Activated CD4-positive, alpha-beta T cell treated with anti-CD3 and anti-CD28 coated beads for 1 hour (primary cell): ENCODE results near the gene TMEM45A.
"Not testable (repeated sequence)": the region's sequence is repeated elsewhere in the genome, so short reads cannot be mapped to it uniquely, and the experiment has no call there.

Experiments
- DNase-seq: peaks from one replicate; pipeline ENCODE4 v3.0.0-alpha.2; 2020

The TMEM45A gene, protein sequence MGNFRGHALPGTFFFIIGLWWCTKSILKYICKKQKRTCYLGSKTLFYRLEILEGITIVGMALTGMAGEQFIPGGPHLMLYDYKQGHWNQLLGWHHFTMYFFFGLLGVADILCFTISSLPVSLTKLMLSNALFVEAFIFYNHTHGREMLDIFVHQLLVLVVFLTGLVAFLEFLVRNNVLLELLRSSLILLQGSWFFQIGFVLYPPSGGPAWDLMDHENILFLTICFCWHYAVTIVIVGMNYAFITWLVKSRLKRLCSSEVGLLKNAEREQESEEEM

DNA sequence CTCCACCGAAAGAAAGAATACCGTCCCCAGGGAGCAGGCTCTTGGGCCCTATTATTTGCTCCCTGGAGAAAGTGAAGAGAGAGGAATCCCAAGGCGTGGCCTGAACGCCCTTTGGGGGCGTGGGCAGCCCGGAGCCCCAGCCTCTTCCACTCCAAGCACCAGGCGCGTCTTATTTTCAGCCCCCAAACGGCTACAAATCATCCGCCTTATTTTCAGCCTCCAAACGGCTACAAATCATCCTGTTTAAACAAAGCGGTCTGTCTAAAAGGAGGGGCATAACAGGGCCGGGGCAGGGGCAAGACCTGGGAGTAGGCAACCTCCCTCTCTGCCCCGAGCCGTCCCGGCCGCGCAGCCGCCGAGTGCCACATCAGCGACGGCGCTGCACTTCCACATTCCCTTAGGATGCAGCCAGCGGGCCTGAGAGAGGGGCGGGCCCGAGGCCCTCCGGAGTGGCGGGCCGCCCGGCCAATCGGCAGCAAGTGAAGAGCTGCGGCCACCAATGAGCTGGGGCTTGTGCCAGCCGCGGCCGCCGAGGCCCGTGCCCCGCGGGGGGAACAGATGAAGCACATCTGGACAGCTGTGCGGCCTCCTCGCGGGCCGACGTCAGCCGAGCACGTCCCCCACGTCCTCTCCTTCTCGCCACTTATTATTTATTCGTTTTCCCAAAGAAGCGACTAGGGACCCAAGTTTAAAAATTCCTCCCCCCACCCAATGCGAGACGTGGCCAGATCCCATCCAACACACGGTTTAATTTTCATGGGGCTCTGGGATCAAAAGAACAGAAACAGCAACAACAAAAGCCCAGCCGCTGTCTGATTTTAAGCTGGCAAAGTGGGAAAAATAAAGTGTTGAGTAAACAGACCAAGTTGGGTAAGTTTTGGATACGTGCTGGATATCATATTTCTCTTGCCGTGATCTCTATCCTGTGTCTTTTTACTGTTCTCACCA is at the start of gene TMEM45A:
TMEM45A (plus strand) TSS at position 561 of the 948 bp plus-strand sequence. CDS start 62,593 bp downstream, outside the sequence.
- DNase-seq = peak; percentile 62

DNA sequence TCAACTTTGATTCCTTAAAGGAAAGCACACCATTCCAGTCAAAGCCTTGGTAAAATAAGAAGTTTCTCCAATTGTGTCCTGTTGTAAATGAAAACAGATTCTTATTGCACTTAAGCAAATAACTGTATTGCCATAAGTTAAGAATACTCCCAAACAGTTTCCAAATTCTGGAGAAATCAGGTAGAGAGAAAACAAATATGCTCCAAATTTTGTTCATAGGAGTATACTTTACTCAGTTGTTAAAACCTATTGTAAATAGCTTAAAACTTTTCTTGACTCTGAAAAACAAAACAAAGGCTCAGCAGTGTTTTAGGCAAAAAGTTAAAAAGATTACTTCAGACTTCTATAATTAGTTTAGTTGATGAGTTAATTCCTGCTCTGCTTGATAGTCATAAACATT is 48.7 kb upstream of the TMEM45A start:
- no peak for DNase-seq

DNA sequence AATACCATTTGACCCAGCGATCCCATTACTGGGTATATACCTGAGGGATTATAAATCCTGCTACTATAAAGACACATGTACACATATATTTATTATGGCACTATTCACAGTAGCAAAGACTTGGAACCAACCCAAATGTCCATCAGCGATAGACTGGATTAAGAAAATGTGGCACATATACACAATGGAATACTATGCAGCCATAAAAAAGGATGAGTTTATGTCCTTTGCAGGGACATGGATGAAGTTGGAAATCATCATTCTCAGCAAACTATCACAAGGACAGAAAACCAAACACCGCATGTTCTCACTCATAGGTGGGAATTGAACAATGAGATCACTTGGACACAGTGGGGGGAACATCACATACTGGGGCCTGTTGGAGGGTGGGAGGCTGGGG is 45.4 kb upstream of the TMEM45A start:
- DNase-seq = not testable (repeated sequence)

DNA sequence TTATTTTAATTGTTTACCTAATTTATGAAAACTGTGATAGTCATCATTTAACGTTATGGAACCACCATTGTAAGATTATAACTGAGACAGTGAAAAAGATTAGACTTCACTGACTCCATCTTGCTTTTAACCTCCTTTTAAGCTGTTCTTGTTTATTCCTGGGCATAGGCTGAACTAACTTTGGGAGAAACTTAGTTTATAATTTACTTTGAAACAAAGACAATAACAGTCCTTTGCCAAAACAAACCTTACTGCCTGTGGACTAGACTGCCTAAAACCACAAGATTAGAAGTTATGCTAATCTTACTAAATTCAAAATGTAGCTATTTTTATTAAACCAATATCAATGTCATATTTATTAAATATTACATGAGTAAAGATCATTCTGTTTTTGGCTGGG is 44.3 kb upstream of the TMEM45A start:
- DNase-seq = no peak

DNA sequence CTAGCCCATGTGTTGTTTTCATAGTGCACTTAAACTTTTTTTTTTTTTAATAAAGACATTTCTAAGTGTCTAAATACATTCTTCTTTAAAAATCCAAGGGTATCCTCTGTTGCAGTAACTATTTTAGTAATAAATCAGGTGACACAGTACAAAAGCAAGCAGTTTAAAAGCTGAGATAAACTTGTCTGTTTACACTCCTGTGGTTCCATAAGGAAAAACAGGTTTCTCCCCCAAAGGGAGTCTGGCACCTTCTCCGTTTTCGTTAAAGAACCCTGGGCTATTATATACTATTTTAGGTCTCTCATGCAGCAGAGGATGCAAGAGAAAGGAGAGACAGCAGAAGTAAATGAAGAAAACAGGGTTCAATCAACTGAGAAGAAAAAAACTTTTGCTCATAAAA is 43.2 kb upstream of the TMEM45A start:
- no peak for DNase-seq

DNA sequence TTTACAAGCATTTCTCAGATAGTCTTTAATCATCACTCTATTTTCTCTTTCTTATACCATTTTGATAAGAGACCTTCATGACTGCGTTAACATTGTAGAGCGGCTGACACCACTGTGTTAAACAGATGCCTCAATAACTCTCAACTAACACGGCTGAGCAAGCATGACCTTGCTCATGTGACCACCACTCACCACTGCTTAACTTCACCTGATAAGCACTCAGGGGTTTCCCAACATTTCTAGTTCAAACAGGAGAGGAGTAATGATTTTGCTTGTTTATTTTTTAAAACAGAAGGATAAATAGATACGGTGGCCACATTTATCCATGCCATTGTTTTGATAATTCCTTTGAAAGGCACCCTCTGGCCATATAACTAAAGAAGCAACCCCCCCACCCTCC is 37.7 kb upstream of the TMEM45A start:
- no peak for DNase-seq

DNA sequence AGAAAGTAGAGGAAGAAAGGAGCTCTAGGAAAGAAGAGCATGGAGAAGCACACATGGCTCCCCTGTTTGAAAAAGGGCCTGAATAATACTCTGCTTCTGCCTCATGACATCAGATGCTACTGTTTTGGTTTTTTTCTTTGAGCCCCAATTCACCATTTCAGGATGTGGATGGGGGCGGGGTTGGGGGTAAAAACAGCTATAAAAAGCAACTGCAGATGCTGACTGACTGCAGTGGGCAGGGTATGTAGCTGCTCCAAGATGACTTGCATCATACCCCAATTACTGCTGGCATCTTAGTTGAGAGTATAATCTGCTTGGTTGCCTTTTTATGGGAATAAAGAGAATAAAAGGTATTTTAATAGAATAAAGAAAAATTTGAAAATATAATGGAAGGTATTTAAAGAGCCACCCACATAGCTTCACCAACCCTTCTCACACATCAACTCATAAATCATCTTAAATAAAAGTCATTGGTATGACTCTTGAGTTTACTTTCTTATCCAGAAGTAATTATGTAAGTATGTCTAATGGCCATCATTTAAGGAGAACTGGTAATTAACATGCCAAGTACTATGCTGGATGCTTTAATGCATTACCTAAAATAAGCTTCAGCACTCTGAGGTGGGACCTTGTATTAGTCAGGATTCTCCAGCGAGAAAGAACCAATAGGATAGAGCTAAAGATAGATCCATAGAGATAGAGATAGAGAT is 36.4 kb upstream of the TMEM45A start:
- no peak for DNase-seq

DNA sequence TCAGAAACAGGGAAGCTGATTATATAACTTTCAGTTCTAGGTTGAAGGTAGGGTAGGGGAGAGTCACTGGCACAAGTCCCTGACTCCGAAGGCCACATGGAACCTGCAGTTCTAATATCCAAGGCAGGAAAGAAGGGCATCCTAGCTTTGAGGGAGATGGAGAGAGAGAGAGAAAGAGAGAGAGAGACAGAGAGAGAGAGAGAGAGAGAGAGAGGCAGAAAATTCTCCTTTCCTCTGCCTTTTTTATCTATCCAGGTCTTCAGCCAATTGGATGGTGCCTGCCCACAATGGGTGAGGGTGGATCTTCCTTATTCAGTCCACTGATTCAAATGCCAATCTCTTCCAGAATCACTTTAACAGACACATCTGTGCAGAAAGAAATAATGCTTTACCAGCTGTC is 35.7 kb upstream of the TMEM45A start:
- no peak for DNase-seq

DNA sequence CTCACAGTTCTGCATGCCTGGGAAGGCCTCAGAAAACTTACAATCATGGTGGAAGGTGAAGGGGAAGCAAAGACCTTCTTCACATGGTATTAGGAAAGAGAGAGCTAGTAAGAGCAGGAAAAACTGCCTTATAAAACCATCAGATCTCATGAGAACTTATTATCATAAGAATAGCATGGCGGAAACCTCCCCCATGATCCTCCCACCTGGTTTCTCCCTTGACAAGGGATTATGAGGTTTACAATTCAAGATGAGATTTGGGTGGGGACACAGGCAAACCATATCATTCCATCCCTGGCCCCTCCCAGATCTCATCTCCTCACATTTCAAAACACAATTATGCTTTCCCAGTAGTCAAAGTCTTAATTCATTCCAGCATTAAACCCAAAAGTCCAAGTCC is 34.6 kb upstream of the TMEM45A start:
- DNase-seq = no peak

DNA sequence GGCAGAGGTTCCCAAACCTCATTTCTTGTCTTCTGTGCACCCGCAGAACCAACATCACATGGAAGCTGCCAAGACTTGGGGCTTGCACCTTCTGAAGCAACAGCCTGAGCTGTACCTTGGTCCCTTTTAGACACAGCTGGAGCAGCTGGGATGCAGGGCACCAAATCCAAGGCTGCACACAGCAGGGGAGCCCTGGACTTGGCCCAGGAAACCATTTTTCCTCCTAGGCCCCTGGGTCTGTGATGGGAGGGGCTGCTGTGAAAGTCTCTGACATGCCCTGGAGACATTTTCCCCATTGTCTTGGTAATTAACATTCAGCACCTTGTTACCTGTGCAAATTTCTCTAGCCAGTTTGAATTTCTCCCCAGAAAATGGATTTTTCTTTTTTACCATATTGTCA is 33.6 kb upstream of the TMEM45A start:
- DNase-seq = no peak

DNA sequence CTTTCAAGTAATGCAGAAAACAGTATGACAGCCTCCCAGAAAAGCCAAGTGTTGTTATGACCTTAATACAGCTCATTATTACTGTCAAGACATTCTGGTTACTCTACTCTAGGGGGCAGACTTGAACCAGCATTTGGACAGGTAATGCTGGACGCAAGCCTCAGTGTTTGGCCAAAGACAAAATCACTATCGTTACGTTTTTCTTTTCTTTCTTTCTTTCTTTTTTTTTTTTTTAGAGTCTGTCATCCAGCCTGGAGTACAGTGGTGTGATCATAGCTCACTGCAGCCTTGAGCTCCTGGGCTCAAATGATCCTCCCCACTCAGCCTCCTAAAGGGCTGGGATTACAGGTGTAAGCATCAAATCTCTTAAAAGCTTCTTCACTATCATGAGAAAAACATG is 29.4 kb upstream of the TMEM45A start:
- no peak for DNase-seq

DNA sequence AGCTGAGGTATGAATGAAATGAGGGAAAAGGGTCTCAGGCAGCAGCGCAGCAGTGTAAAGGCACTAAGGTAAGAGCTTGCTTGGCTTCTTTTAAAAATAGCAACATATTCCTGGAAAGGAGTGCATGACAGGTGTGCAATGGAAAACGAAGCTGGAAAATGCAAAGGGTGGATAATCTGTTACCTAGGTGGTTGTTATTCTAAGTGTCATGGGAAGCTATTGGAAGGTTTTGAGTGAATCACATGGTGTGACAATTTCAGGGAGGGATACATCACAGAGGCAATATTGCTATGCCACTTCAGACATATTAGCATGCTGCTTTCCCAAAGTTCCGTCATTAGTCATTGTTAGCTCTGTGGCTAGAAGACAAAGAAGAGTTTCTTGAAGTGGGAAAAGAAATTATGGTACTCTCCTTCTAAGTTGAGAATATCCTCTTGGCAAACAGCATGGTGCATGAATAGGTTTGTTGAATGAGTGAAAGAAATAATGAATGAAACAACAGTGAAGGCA is 28.7 kb upstream of the TMEM45A start:
- no peak for DNase-seq

DNA sequence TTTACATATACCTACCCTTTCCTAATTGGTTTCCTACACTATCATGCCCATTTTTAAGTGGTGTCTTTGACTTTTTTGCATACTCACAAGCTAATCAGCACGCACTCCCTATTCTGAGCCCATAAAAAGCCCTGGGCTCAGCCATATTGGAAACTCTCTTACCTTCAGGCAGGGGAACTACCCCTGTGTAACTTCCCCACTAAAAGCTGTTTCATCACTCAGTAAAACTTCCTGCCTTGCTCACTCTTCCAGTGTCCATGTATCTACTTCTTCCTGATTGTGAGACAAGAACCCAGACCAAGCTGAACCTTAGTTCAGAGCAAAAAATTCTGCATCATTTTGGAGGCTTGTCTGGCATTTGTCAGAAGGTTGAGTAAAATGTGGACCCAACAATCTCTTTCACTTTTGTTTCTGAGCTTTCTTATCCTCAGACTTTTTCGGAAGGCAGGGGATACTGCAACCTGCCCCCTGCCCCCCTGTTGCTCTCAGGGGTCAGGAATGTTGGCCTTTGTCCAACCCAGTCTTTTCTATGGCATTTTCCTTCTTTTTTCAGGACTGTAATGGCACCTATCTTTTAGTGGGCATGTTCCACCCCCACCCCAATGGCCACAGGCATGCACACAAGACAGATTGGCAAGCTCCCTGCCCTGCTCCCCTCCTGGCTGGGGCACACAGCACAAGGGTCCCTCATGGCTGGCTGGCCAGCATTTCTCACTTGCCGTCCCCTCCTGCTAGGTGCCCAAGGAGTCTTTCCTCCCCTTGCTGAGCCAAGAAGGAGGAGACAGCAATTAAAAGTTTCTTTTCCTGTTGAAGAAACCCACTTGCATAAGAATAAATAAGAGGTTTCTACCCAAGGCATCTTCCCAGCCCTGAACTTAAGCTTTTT is 26.3 kb upstream of the TMEM45A start:
- no peak for DNase-seq

DNA sequence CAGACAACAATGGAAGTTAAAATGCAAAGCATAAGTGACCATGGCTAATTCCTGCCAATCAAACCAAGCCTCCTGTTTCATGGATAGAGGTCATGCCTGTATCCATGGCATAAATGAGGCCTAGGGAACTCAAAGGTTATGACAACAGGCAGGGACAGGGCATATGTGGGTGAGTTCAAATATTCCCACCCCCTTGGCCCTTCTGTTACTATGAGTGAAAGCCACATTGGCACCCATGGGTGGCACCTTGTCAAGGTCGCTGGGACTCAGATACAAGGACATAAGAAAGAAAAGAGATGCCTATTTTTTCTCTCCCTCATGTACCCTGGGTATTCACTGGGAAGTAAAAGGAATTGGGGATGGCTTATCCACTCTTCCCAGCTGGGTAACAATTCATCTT is 25.3 kb upstream of the TMEM45A start:
- DNase-seq = no peak

DNA sequence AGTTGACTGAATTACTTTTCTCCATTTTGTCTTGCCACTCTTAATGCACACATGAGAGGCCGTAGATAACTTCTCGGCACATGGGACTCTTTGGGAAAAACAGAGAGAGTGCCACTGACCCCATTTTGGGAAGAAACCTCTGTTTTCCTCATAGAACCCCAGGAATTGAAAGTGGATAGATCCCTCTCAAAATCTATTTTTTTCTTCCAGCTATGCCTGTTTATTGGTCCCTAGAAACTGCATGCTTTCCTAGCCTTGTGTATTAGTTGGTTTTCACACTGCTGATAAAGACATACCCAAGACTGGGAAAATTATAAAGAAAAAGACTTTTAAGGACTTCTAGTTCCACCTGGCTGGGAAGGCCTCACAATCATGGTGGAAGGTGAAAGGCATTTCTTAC is 23.7 kb upstream of the TMEM45A start:
- DNase-seq = no peak

DNA sequence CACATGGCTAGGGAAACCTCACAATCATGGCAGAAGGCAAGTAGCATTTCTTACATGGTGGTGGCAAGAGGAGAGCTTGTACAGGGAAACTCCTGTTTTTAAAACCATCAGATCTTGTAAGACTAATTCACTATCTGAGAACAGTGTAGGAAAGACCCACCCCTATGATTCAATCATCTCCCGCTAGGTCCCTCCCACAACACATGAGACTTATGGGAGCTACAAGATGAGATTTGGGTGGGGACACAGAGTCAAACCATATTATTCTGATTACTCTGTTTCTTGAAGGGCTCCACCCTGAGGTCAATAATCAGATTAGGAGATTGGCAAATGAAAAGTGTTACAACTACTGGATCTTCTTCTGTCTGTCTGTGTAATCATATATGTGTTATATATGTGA is 21.5 kb upstream of the TMEM45A start:
- no peak for DNase-seq

DNA sequence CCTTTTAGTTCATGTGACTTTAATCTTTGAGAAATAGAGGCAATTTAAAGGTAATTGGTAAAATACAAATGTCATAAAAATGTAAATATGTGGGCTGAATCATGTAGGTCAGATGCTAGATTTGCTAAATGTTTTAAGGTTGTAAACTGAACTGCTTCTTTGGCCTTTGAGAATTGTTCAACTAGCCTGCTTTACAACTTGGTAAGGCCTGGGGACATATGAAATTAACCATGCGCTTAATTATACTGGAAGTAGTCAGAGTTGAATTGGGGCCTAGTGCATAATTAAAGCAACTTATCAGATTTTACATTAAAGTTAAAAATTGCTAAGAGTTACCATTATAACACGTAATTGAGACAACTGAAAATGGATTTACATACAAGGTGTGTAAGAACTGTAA is 21.0 kb upstream of the TMEM45A start:
- no peak for DNase-seq

DNA sequence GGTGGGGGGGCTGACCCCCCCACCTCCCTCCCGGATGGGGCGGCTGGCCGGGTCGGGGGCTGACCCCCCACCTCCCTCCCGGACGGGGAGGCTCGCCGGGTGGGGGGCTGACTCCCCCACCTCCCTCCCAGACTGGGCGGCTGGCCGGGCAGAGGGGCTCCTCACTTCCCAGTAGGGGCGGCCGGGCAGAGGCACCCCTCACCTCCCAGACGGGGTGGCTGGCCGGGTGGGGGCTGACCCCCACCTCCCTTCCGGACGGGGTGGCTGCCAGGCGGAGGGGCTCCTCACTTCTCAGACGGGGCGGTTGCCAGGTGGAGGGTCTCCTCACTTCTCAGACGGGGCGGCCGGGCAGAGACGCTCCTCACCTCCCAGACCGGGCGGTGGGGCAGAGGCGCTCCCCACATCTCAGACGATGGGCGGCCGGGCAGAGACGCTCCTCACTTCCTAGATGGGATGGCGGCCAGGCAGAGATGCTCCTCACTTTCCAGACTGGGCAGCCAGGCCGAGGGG is 14.5 kb upstream of the TMEM45A start:
- DNase-seq = not testable (repeated sequence)

DNA sequence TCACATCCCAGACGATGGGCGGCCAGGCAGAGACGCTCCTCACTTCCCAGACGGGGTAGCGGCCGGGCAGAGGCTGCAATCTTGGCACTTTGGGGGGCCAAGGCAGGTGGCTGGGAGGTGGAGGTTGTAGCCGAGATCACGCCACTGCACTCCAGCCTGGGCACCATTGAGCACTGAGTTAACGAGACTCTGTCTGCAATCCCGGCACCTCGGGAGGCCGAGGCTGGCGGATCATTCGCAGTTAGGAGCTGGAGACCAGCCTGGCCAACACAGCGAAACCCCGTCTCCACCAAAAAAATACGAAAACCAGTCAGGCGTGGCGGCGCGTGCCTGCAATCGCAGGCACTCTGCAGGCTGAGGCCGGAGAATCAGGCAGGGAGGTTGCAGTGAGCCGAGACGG is 13.9 kb upstream of the TMEM45A start:
- not testable (repeated sequence) for DNase-seq

DNA sequence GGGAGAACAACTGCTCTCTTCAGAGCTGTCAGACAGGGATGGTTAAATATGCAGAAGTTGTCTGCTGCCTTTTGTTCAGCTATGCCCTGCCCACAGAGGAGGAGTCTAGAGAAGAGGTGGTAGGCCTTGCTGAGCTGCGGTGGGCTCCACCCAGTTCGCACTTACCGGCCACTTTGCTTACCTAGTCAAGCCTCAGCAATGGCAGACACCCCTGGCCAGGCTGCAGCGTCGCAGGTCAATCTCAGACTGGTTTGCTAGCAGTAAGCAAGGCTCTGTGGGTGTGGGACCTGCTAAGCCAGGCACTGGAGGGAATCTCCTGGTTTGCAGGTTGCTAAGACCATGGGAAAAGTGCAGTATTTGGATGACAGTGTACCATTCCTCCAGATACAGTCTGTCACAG is 12.3 kb upstream of the TMEM45A start:
- DNase-seq = no peak

DNA sequence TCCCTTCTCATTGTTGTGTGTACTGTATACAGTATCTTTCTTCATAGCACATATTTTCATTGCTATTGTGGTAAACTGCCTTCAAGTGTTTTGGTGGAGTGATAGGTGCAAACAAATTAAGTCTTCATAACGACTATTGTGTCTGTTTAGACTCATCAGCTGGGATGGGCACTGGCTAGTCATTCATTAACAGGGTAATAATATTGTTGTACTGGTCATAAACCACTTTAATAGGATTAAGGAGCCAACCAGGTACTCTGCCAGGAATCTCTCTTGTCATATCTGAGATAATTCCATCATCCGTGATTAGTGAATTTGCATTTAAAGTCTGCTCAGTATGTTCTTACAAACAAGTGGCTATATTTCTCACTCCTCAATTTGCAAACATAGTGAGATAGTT is 10.2 kb upstream of the TMEM45A start:
- no peak for DNase-seq

DNA sequence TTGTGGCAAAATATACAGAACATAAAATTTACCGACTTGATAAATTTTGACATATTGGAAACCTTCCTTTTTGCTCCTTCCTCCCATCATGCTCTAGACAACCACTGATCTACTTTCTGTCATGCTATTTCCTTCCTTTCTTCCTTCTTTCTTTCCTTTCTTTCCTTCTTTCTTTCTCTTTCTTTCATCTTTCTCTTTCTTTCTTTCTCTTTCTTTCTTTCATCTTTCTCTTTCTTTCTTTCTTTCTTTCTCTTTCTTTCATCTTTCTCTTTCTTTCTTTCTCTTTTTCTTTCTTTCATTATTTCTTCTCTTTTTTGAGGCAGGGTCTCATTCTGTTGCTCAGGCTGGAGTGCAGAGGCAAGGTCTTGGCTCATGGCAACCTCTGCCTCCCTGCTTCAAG is 8.9 kb upstream of the TMEM45A start:
- no peak for DNase-seq
